GM18907 (cell line): Measurements from ENCODE around the gene SIGLEC7.

Experiments used
- ATAC-seq: cut with Tn5 transposase; IDR thresholded peaks from one replicate; pipeline ENCODE4 v1.9.1; 2021; ENCODE audit warnings: mild to moderate bottlenecking, moderate library complexity; ENCODE audit not compliant: unreplicated experiment

SIGLEC7 gene

DNA sequence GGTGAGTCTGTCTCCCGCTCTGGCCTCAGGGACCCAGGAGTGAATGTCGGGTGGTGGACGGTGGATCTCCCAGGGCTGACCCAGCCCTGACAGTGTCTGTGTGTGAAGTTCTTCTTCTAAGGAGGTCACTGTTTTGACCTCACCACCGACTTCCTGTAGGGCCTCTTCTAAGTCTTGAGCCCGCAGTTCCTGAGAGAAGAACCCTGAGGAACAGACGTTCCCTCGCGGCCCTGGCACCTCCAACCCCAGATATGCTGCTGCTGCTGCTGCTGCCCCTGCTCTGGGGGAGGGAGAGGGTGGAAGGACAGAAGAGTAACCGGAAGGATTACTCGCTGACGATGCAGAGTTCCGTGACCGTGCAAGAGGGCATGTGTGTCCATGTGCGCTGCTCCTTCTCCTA, at the start of gene SIGLEC7:
TSS of gene SIGLEC7 (plus strand) at position 183 of the 400 bp plus-strand sequence. CDS start at position 252, 69 bp downstream.
- ATAC-seq = no peak

DNA sequence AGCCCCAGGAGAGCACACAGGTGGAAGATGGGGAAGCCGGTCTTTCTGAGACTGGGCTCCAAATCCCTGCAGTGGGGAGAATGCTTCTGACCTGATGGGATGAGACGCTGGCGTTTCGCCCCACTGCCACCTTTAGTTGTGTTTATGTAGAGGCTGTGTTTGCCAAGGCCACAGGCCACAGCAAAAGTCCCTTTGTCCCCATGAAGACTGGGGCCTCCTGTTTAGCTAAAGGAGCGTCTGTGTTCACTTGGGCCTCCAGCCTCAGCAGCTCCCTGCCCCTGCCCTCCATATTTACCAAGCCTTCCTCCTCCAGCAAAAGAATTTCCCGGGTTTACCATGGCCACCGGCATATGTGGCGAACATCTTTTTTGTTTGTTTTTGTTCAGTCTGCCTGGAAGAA, 49.0 kb upstream of the SIGLEC7 start:
- no peak for ATAC-seq

DNA sequence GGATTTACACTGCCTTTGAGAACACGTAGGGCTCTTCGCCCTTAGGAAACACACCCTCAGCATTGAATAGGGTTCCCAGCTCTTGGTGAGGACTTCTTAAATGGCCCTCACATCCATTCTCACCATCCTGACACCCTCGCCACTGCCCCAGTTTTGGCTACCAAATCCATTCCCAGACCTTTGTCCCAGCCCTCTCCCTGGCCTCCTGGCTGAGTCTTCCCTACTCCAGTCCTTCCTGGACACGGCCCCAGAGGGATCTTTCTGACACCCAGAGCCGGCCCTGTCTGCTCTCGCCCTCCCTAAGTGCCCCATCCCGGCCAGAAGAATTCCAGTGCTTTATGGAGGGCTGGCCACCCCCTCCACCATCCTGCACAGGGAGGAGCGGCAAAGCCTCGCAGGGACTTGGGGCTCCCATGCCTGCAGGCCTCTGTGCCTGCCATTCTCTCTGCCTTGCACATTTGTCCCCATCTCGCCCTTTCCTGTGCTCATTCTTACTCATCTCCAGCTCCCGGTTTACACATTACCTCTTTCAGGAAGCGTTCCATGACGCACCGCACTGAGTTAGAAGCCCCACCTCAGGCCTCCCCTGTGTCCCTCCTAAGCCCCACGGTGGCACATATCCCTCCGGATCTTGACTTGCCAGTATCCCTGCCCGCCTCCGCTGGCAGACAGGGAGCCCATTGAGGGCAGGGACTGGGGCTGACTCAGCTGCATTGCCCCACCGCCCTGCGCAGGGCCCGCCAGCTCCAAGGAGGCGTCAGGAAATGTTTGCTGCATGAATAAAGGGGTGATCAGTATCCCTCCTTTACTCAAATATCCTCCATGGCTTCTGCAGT, 48.4 kb upstream of the SIGLEC7 start:
- no peak for ATAC-seq

DNA sequence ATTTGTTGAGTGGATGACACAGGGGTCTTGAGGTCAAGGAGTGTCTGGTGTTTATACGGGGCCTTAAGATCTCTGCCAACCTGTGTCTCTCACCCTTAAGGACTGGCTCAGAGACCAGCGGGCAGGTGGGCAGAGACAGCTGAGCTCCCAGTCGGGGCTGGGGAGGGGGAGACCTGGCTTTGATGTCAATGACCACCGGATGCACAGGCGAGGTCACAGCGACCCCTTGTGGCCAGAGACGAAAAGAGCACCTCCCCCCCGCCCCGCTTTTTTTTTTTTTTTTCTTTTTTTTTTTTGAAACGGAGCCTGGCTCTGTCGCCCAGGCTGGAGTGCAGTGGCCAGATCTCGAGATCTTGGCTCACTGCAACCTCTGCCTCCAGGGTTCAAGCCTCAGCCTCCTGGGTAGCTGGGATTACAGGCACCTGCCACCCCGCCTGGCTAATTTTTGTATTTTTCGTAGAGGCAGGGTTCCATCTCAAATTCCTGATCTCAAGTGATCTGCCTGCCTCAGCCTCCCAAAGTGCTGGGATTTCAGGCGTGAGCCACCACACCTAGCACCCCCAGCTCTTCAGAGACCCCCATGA, 47.3 kb upstream of the SIGLEC7 start:
- ATAC-seq = no peak

DNA sequence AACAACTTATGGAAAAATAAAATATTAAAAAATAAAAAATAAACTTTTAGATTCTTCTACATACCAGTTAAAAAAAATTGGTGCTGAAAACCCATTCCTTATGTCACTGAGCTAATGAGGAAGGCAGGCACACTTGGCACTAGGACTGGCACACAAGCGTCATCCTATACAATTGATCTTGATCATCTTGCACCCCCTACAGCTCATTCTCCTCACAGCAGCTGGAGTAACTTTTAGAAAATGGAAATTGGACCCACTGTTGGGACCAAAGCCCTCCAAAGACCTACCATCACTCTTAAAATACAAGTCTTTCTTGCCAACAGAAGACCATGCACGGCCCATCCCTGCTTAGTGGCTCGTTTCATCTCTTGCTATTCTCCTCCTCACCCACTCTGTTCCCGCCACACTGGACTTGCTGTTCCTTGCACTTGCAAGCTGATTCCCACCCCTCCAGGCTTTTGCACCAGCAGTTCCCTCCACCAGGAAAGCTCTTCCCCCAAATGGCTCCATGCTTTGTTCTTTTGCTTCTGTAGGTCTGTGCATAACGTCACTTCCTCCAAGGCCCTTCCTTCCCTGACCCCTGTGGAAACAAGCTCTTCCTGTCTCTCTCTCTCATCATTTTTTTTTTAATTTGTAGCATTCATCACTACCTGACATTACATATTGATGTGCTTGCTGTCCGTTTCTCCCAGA, 45.5 kb upstream of the SIGLEC7 start:
- no peak for ATAC-seq

DNA sequence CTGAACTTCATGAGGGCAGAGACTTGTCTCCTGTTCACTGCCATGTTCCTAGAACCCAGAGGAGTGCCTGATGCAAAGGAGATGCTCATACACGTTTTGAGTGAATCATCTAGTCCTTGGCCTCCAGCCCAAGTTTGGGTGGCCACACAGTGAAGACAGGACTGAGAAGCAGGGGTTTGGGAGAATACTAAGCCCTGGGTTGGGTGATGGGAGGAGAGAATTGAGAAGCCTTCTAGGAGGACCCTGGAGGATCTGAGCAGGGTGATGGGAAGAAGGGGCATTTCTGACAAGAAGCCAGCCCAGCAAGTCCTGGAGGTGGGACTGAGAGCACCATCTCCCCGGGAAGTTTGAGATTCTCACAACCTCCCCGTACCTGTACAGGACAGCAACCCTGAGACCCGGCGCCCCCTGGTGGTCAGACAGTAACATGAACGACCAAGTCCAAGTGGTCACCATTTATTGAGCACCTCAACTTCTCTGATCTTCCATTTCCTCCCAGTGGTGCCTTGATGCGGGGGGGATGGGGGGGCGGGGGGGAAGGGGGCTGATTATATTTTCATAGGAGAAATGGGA, 44.8 kb upstream of the SIGLEC7 start:
- ATAC-seq = no peak

DNA sequence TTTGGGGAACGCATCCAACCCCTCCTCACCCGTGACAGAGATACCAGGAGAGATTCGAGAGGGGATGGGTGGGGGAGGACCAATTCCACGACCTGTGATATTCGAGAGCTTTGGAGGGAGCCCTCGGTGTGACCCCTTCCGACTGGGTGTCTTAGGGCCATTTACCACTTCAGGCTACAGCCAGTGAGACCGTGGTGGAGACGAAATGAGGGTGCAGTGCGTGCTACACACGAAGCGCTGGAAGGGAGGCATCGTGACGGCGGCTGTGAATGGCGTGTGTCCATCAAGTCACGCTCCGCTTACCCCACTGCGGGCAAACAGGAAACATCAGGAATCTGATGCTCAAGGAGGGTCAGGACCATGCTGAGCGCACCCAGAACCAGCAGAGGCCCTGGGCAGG, 44.3 kb upstream of the SIGLEC7 start:
- ATAC-seq = no peak

DNA sequence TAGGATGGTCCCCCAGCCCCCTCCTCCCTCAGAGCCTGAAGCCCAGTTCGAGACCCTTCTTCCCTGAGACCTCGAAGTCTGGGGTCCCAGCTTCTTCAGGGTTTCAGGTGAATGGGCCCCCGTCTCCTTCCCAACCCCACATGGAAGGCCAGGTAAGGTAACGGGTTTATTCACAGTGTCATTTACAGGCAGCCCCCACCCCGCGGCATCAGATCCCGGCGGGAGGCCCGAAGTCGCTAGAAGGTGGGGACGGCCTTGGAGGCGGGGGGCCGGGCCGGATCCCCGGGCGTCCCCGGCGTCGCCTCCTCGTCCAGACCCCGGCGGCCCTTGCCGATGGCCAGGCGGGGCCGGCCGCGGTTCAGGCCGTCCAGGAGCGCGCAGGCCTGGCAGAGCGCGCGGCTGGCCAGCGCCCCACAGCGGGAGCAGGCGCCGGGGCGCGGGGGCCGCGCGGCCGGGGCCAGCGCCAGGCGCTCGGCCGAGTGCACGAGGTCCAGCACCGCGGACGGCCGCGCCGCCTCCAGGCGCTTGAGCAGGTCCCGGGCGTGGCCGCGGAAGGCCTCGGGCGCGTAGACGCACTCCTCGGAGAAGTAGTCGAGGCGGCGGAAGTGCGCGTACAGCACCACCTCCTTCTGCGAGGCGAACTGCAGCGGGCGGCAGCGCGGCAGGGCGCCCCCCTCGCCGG, 43.6 kb upstream of the SIGLEC7 start:
- ATAC-seq = no peak

DNA sequence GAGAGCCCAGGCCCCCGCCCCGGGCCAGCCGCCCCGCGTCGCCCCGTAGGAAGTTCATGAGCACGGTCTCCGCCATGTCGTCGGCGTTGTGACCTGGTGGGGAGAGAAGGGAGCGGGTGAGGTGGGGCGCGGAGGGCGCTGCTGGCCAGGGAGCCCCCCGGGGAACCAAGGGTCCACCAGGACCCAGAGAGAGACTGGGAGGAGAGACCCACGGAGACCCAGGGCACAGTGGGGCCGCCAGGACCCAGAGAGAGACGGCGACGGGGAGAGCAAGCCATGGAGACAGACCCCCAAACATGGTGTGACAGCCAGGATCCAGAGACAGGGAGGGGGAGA, 43.1 kb upstream of the SIGLEC7 start:
- no peak for ATAC-seq

DNA sequence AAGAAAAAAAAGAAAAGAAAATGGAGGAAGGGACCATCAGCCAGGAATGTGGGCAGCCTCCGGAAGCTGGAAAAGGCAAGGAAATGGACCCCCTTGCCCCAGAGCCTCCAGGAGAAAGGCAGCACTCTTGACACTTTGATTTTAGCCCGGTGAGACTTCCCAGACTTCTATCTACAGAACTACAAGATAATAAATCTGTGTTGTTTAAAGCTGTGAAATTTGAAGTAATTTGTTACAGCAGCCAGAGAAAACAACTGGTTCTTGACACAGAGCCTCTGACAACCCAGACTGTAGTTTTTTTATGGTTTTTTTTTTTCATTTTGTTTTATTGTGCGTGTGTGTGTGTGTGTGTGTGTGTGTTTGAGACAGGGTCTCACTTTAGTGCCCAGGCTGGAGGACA, 41.5 kb upstream of the SIGLEC7 start:
- no peak for ATAC-seq

DNA sequence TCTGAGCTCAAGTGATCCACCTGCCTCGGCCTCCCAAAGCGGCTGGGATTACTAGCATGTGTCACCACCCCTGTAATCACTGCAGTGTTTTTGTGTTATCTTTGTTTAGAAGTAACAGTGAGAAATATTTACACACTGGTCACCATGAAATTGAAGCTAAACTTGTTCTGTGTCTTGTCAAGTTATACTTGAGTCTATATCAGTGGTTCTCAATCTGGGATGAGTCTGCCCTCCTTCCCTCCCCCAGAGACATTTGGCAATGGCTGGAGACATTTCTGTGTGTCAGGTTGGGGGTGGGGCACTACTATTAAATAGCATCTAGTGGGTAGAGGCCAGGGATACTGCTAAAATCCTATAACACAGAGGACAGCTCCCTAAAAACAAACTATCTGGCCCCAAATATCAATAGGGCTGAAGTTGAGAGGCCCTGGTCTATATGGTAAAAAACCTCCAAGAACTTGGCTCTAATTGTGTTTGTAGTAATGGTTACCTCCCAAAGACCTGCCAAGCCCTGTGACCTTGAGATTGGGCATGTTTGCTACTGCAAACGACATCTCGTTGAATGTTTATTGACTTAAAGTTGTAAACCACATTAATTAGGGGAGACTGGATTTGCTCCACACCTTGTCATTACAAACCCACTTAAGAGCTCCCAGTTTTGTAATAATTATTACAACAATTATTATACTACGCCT, 40.8 kb upstream of the SIGLEC7 start:
- ATAC-seq = no peak

DNA sequence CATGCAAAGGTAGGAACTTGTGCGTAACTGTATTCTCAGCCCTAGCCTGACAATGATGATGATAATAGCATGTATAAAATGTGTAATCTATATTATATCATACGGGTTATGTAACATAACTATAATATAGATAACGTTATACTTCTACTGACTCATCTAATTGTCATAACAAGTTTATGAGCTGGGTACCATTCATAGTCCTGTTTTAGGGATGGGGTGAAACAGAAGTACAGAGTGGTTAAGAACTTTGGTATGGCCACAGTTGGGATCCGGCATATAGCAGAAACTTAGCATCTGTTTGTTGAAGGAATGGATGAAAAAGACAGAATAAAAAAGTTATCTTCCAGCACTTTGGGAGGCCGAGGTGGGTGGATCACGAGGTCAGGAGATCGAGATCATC, 39.1 kb upstream of the SIGLEC7 start:
- no peak for ATAC-seq

DNA sequence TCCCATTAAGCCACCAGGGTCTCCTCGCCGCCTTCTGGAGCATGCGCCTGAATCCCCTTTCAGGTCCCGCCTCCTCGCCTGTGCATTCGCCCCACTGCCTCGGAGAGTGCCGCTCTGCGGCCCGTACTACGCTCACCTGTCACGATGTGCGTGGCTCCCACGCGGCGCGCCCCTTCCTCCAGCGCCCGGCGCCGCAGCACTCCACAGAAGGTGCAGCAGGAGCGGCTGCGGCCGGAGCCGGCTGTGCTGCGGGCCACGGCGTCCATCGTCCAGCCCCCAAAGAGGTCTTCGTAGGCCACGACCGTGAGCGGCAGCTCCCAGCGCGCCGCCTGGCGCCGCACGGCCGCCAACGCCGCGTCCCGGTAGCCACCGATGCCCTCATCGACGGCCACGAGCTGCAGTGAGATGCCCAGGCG, 38.2 kb upstream of the SIGLEC7 start:
- ATAC-seq = no peak

DNA sequence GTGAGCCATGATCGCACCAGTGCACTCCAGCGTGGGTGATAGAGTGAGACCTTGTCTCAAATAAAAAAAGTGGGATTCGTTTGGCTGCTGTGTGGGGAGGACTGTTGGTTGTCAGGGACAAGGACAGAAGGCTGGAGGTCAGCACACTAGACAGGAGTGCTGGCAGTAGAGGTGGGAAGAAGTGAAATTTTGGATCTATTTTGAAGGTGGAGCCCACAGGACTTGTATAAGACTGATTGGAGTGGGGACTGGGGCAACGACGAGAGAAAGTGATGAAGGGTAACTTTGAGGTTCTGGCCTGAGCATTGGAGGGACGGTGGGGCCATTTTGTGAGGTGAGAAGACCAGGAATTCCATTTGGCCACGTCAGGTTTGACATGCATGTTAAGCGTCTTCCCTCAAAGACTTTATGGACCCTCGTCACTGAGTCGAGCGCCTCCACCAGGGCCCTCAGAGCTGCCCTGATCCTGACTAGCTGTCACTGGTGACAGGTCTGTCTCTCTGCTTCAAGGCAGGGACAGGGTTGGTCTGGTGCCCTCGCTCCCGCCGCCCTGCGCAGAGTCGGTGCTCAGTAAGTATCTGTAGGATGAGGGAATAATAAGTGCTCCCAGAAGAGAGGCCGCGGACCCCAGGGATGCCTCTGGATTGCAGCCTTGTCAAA, 34.6 kb upstream of the SIGLEC7 start:
- ATAC-seq = peak; percentile 2

DNA sequence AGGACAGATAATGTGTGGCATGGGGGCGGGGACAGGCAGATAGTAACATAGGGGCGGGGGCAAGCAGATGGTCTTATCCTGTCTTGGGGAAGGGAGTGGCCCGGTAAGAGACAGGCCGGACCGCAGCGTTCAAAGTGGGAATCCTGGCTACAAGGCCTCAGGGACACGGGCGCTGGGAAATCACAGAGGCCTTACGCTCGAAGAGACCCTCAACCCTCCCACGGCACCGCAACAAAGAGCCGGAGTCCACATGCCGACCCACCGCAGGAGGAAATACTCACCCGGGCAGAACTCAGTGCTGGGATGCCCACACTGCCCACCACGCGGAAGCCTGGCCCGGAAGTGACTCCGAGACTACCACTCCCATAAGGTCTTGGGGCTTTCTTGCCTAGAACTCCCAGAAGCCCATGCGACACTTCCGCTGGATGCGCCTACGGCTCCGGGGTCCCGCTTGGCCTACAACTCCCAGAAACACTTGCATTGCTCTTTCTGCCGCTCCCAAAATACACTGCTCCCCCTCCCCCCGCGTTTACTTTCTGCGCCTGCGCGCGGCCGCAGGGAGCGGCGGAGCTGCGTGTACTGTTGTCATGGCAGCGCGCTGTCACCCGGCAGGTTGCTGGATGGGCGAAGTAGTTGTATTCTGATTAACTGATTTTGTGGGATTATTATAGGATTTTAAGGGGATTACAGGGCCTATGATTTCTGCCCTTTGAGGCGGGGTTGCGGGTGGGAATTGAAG, 33.9 kb upstream of the SIGLEC7 start, which contains the start of gene CTU1:
TSS of gene CTU1 (minus strand) at position 344 of the 739 bp plus-strand sequence. CDS start 3,840 bp downstream, outside the sequence.
- ATAC-seq = peak; percentile 92

DNA sequence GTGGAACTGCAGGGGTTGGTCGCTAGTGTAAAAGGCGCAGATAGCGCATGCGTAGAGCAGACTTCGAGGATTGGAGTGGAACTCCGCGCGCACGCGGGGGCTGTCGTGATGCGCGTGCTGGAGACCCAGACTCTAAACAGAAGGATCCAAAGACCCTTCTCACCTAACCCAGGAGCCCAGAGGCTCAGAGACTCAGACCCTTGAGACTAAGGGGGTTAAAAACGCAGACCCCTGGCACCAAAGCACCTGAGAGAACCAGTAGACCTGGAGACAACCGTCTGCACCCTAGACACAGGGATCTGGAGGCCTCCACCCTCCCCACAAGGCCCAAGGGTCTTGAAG, 33.3 kb upstream of the SIGLEC7 start:
- peak; percentile 33 for ATAC-seq

DNA sequence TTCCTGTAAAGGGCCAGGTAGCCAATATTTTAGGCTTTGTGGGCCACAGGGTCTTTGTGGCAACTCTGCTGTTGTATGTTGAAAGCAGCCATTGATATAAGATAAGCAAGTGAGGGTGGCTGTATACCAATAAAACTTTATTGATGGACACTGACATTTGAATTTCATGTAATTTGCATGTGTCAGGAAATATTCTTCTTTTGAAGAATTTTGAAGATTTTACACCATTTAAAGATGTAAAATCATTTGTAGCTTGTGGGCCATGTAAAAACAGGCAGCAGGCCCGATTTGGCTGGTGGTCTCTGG, 31.5 kb upstream of the SIGLEC7 start:
- ATAC-seq = no peak

DNA sequence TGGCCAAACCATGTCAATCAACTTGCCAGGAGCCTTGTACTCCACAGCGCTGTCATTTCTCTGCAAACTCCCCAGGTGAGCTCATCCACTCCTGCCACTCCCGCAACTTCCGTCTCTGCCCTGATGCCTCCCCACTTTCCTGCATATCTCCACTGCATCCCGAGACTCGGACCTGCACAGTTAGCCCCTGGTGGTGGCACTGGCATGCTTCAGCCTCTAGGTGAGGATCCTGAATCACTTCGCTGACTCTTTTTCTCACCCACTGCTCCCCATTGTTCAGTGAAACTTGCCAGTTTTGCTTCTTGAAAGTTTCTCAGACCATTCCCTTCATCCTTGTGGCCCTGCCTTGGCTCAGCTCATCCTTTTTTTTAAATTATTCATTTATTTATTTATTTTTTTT, 30.5 kb upstream of the SIGLEC7 start:
- no peak for ATAC-seq

DNA sequence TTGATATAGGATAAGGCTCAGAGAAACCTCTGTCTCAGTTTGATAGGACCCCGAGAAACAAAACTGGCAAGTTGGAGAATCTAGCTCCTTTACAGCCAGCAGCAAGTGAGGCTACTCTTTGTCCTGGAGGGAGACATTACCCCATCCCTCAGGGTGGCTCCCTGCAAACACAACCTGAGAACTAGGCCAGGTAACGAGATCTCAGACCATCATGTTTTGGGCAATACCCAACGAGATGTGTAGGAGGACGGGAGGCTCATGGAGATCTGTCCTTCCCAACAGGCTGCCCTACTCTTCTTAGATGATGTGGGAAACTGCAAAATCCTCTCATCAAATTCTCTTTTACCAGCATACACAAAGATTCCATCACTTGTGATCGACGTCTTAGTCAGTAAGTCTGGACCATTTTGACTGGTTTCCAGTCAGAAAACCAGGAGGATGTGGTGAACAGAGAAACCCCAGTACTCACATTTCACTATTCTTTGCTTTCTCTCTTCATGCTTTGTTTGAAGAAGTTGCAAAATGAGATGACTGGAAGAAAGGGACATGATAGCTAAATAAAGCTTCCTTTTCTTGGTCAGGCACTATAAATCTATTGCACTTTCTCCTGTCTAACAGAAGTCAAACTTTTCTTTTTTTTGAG, 27.9 kb upstream of the SIGLEC7 start:
- ATAC-seq = no peak
